HuH-7 (cell line): ENCODE data around the gene MED20.
"Not testable (repeated sequence)": the region's sequence is repeated elsewhere in the genome, so short reads cannot be mapped to it uniquely, and the experiment has no call there.

ENCODE experiments used
- DNase-seq: peaks from one replicate; pipeline ENCODE4 v3.0.0; 2011; ENCODE audit warnings: low spot score

The MED20 gene, protein sequence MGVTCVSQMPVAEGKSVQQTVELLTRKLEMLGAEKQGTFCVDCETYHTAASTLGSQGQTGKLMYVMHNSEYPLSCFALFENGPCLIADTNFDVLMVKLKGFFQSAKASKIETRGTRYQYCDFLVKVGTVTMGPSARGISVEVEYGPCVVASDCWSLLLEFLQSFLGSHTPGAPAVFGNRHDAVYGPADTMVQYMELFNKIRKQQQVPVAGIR

DNA sequence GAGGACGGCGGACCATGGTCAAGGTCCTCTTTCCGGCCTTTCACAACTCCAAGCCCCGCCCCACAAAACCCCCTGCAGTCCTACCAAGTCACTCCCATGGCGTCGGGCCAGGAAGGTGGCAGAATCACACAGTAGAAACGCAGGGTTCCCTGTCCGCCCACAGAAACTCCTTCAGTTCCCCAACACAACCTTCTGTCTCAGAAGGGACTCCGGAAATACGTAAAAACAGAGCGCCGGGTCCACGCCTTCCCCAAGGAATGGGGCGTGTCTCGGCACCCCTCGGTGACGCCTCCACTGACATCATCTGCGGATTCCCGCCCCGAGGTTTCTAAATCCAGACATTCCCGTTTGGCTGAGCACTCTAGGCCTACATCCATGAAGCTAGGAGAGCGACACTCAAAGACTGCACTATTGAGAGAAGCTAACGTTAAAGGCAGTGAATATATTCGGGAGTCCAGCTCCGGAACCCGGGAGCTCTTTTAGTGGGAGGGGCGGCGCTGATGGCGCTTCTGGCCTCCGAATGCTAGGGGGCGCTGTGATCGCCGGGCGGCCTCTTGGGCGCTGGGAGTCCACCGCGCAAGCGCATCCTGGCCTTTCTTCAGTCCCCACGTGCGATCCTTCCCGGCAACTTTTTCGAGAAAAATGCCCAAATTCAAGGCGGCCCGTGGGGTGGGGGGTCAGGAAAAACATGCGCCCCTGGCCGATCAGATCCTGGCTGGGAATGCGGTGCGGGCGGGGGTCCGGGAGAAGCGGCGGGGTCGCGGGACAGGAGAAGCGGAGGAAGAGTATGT lies at the start of gene MED20, which contains the start of gene BYSL:
TSS of gene MED20 (minus strand) at position 219 of the 791 bp plus-strand sequence. CDS start at position 98, 121 bp downstream.
TSS of gene BYSL (plus strand) at position 579 of the 791 bp plus-strand sequence. CDS start at position 643, 64 bp downstream.
- peak; percentile 81 for DNase-seq

DNA sequence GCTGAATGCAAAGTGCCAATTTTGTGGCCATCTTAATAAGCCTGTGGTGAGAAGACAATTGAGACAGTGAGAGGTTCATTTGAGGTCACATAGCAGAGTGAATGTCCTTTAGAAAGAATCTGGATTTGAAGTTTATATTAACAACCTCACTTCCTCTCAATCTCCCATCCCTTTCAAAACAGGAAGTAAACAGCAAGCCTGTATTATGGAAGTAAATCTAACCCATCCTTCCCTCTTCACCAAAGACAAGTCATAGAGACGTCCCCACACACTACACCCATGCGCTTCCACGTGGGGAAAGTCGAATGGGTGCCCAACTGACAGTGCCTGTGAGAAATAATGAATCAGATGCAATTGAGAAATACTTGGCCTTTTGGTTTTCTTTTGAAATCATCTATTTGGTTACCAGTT lies 49.5 kb upstream of the MED20 start:
- no peak for DNase-seq

DNA sequence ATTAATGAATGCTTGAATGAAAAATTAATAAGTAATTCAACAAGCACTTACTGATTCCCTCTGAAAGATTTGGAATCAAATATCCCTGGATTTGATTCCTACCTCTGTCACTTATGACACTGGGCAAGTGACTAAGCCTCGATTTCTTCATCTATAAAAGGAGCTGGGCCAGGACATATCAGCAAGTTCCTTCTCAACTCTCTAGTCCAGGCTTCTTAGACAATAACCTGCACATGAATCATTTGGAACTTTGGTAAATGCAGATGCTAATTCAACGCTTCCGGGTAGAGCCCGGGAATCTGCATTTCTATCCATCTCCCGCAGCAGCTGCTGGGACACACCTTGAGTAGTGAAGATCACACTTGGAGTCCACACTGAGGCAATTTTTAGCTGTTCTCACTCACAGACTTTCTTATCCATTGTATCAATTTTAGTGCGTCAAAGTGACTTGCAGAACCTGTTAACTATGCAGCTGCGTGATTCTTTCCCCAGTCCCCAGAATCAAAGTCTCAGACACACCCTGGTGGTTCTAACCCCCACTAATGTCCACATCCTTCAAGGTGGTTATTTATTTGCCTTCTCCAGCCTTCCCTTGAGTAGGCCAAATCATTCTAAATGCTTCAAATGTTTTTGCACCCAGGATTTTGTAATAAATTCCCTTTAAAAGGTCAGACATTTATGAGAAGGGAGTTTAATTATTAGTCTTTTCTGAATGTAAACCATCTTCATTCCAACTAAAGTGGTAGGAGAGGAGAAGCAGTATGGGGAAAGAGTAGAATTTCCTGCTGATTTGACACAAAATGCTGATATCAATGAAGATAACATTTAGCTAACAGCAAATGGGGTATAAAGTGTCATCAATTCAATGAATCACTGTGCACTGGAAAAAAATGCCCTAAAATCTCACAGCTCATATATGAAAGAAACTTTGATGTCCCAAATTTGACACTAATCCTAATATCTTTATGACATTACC lies 46.7 kb upstream of the MED20 start:
- no peak for DNase-seq

DNA sequence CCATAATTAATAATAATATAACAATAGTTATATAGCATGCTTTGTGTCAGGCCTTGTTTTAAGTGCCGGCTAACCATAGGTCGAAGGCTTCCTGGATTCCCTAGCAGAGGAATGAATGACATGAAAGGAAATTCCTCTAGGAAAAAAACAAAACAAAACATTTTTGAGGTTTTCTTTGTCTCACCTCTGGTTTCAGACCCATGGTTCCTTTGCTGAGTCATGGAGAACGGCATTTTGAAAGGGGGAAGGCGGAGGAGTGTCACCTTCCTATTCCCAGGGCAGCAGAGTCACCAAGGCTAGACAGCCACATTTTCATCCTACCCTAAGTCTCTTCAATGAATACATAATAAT lies 46.0 kb upstream of the MED20 start:
- no peak for DNase-seq

DNA sequence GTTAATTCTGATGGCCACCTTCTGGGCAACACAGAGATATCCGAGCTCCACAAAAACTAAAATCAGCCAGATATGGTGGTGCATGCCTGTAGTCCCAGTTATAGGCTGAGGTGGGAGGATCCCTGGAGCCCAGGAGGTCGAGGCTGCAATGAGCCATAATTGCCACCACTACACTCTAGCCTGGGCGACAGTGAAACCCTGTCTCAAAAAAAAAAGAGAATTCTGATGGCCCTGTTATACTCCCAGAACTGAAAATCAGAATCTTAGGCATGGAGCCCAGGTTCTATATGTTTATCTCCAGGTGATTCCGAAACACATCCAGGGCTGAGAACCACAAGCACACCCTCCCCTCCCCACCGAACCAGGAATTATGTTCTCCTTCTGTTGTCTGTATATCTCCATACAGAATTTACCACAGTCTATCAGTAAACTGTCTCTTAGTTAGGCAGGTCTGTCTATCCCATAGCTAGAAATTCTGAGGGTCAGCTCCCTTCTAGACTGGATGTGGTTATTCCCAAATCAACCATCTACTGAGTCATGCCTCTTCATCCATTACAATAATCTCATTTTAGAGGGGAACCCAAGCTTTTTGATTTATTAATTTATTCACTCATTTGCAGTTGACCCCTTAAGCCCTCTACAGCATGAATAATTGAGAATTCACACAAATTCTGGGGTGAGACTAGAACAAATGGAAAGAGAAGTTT lies 45.4 kb upstream of the MED20 start:
- DNase-seq: no peak

DNA sequence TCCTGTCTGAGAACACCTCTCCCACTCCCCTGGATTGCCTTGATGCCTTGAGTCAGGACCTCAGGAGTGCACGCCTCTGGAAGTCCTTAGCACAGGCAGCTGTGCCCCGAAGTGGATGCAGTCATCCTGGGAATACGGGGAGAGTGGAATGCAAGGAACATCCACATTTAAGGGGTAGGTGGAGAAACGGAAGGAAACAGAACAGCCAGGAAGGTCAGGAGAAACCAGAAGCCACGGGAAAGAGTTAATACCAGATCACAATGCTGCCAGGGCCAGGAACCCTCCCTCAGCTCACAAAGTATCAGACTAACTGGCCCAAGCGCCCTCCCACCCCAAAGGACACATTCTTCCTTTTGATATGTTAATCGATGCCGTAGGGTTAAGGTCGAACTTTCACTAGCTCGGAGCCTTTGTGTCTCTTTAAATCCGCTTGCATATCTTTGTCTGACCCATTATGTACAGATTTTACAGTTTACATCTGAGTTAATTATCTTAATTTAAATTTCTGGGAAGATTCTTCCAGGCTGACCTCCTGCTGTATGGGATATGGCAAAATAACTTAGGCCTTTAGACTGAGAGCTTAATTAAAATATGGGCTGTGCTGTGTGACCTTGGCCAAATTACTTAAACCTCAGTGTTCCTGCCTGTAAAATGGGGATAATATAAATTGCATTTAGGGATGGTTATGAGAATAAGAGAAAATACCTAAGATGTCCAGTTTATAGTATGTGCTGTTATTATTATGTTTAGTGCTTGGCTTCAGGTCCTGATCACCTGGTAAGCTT lies 44.7 kb upstream of the MED20 start:
- no peak for DNase-seq

DNA sequence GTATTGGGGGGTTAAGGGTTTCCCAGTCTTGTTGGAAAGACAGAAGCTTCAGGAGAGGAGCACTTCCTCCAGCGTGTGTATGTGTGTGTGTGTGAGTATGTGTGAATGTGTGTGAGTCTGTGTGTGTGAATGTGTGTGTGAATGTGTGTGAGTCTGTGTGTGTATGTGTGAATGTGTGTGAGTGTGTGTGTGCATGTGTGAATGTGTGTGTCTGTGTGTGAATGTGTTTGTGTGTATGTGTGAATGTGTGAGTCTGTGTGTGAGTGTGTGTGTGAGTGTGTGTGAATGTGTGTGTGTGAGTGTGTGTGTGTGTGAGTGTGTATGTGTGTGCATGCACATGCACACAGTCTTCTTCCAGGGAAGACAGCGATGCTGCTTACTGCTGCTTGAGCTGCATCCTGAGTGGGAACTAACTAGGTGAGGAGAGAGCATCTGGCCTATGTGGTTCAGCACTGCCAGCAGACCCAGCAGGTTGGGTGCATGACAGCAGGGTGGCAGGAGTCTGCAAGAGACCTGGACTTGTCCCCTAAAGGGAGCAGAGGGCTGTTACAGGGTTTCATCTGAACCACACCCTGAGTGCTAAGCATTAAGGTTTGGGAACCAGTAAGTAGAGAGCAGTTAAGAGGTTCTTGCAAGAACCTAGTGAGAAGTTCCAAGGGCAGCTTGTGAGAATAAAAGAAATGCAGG lies 43.4 kb upstream of the MED20 start:
- DNase-seq: no peak

DNA sequence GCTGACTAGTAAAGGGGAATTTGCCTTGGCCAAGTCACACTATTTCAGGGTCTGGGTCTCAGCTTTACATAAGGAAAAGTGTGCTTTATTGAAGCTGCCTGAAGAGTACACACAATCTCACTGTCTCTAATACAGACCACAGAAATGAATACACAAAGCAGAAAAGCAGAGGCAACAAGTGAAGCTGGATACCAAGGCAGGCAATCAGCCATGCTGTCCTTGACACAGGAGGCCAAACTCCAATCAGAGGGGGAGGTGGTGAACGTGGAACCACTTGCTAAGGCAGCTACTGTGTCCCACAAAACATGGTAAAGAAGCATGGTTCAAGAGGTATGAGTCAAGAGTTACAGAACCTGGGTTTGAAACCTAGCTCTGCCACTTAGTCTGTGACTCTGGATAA lies 42.4 kb upstream of the MED20 start:
- no peak for DNase-seq

DNA sequence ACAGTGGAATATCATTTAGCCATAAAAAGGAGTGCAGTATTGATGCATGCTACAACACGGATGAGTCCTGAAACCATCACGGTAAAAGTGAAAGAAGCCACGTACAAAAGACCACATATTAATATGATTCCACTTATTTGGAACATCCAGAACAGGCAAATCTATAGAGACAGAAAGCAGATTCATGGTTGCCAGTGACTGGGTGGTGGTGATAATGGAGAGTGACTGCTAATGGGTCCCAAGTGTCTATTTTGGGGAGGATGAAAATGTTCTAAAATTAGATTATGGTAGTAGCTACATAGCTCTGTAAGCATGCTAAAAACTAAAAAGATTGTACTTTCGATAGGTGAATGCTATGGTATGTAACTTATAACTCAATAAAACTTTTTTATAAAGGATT lies 39.1 kb upstream of the MED20 start:
- no peak for DNase-seq

DNA sequence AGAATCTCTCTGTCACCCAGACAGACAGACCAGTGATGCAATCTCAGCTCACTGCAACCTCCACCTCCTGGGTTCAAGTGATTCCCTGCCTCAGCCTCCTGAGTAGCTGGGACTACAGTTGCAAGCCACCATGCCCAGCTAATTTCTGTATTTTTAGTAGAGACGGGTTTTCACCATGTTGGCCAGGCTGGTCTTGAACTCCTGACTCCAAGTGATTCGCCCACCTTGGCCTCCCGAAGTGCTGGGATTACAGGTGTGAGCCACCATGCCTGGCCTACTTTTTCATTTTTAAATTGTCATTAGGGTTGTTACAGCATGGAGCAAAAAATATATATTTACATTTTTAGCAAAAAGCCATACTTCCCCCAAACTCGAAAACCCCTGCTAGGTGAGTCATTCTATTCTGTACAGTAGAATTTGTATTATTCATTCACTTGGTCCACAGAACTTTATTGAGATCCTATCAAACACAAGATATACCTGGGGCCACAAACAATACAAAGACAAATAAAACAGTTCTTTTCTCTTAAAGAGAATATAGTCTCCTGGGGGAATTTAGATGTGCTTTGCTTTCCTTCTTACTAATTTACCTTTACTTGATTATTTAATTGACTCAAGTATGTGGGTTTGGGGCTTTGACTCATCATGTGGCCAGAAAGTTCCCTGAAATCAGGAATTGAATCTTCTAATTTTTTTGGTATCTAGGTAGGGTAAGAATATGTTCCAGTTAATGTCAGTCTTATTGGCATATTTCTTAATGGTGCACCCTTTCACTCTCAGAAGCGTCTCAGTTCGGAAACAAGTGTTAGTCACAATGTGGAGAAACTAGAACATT lies 37.3 kb upstream of the MED20 start:
- DNase-seq: no peak

DNA sequence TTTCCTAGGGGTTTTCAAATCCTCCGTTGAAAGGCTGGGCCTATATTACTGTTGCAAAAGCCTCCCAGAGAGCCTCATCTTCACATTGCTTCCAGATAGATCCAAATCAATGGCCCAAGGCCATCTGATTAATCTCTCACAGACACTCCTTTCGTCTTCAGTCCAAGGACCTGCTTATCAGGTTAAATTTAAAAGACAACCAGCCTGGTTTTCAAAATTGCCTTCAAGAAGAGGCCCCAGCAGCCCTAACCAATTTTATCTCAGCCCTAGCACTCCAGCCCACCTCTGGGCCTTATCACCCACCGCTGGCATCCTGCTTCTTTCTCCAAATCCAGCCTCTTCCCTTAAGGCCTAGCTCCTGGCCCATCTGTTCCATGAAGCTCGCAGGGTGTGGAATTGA lies 36.2 kb upstream of the MED20 start:
- DNase-seq: no peak

DNA sequence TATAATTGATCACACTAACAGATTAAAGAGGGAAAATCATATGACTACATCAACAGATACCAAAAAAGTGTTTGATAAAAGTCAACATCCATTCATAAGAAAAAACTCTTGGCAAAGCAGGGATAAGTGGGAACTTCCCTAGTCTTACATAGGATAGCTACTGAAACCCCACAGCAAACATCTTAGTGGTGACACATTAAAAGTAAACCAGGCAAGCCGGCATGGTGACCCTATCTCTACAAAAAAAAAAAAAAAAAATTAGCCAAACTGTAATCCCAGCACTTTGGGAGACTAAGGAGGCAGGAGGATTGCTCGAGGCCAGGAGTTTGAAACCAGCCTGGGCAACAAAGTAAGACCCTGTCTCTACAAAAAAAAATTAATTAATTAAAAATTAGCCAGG lies 34.5 kb upstream of the MED20 start:
- DNase-seq: no peak

DNA sequence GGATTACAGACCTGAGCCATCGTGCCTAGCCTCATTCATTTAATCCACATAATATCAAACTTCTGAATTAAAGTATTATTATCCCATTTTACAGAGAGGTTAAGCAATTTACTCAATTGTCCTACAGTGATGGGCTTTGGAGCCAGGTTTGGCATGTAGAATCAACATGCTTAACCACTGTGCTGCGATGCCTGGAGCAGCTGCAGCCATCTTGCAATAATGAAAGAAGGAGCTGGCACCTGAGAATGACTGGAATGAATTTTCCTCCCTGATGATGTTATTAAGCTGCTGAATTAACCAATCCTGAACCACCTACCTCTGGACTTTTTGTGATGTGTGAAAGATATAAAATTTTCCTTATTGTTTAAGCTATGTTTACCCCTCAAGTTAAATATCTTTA lies 33.7 kb upstream of the MED20 start:
- DNase-seq: no peak

DNA sequence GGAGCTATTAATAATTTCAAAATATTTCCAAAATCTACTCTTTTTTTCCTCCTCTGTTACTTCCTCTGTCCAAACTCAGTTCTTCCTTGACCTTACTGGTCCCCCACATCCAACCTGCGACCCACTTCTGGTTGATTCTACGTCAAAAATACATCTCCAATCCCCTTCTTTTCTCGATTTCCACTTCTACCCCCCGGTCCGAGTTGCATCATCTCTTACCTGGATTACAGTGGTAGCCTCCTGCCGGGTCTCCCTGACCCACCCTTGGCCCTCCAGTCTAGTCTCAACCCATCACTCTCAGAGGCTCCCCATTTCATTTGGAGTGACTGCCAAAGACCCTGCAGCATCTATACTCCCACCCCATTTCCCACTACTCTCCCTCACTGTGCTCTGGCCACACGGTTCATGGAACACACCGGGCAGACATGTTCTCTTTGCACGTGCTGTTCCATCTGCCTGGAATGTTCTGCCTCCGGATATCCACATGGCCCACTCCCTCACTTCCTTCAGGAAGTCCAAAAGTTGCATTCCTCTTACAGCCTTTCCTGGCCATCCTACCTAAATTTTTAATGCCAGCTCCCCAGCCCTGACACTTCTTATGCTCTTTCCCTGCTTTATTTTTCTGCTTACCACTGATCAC lies 26.8 kb upstream of the MED20 start:
- no peak for DNase-seq

DNA sequence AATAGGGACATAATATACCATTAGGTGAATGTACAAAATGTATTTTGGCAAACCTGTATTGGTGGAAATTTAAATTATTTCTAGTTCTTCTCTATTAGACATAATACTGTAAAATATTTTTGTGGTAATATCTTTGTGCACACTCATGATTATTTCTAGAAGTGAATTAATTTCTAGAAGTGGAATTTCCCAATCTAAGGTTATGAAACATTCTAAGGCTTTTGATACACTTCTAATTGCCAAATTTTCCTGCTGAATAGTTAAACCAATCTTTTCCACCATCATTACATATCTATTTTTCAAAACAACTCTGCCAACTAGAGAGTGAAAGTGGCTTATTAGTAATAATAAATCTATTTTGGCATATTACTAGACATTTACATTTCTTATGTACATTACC lies 22.5 kb upstream of the MED20 start:
- no peak for DNase-seq

DNA sequence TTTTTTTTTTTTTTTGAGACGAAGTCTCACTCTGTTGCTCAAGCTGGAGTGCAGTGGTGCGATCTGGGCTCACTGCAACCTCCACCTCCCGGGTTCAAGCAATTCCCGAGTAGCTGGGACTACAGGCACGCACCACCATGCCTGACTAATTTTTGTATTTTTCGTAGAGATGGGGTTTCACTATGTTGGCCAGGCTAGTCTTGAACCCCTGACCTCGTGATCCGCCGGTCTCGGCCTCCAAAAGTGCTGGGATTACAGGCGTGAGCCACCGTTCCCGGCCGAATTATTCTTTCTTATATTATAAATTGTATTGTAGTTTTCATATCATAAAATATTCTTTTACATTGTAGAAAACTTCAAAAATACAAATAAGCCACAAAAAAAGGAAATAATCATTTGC lies 21.9 kb upstream of the MED20 start:
- not testable (repeated sequence) for DNase-seq

DNA sequence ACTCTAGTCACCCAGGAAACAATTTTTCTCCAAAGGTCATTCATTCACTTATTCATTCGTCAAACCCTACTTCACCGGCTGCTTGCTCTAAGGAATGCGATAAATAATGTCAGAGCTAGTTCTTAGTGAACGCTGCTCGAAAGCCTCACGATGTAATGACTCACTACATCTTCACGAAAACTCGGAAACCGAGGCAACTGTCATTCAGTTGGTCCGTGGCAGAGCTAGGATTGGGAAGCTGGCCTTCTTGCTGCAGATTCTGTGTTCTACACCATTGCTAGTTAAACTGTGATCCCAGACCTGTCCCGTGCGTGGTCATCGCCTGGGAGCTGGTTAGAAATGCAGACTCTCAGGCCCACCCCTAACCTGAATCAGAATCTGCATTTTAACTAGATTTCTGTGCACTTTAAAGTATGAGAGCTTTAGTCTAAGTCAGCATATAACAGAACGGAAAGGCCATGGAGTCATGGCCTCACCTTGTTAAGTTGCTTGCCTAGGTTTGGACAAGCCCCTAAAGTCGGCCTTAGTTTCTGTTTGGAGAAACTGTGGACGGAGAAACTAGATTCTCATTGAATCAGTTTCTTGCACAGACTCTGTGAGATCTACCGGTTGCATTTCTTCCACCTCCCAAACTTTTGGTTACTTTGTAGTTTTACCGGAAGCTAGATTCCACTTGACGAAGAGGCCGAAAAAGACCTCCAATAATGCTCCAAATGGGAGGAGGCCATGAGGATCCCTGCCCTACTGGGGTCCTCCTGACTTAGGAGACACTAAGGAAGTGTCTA lies 21.3 kb upstream of the MED20 start:
- DNase-seq: no peak
